LNCAP (cell line): ENCODE measurements around the gene DNAJC10.

ENCODE experiments used
- CTCF ChIP-seq: fragments of 450-650 bp; IDR thresholded peaks from 2 replicates; pipeline ENCODE4 v1.5.1; 2017; ENCODE audit warnings: mild to moderate bottlenecking

Gene DNAJC10

GRCh38 chr2:182826064-182826463 is 110.0 kb downstream of the DNAJC10 start:
- TF ChIP-seq CTCF, result no peak

DNA sequence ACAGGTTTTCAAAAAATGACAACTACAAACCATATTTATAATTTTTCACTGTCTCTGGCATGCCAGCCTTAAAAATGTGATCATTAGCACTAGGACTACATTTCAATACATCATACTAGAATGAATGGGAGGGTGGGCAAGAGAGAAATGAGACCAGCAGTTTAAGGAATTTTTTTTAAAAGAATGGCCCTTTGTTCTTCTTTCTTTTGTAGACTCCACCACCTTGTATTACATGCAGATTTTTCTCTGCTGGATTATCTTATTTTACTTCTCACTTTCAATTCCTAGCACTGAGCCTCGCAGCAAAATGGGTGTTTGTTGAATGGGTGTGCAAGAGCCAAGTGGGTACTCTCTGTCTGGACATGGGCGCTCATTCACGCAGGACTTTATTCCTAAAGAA is 110.4 kb downstream of the DNAJC10 start:
- no peak for TF ChIP-seq CTCF

DNA sequence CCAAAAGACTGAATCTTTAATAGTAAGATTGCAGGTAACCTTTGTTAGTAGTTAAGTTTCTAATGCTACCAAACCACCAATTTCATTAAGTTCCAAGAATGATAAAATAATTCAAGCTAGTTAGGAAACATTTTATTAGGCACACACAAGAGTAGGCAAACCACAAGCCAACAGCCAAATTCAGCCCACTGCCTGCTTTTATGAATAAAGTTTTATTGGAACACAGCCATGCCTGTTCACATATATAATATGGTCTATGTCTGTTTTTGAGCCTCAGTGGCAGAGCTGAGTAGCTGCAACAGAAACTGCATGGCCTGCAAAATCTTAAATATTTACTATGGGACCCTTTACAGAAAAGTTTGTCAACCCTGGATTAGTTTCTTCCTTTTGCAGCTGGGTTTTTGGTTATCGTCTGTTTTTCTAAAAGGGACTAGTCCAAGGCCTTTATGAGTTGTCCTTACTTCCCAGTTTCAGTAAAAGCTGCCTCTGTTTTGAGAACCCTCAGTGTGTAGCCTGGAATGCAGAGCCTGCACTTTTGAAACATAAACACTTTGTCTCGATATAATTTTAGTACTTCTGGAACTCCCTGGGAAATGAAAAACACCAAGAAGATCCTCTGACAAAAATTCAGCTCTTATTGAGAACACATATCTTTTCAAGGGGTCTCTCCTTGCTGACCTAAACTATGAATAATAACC is 111.3 kb downstream of the DNAJC10 start:
- TF ChIP-seq CTCF, result no peak

GRCh38 chr2:182831101-182831500 is 115.0 kb downstream of the DNAJC10 start:
- TF ChIP-seq CTCF, result no peak

- no peak for TF ChIP-seq CTCF
Measured at GRCh38 chr2:182831921-182832320, 115.9 kb downstream of the DNAJC10 start.

DNA sequence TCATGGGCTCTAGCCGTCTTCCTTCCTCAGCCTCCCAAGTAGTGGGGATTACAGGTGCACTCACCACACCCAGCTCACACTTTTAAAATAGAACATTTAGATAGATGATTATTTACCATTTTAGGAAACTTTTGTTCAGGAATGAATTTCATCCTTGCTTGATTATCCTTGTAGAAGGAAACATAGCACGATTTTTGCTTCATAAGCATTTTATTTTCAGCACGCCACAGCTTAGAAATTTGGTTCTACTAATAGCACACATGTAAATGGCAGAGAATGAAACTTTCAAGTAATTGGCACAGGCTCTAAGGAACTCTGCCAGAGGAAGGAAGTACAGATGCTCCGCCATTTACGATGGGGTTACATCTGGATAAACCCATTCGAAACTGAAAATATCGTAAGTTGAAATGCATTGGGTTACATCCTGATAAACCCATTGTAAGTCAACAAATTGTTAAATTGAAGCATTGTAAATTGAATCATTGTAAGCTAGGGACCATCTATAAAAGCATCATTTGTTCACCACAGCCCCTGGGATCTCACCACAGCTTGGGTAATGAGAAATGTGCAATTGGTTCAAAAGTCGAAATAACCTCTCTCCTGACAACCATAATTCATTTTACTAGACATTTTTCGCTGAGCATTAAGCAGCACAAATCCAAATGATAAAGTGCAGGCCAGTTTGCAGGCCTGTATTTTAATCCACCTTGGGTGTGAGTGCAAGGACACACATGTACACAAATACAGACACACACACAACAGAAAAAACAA is 117.2 kb downstream of the DNAJC10 start:
- TF ChIP-seq CTCF, result no peak

DNA sequence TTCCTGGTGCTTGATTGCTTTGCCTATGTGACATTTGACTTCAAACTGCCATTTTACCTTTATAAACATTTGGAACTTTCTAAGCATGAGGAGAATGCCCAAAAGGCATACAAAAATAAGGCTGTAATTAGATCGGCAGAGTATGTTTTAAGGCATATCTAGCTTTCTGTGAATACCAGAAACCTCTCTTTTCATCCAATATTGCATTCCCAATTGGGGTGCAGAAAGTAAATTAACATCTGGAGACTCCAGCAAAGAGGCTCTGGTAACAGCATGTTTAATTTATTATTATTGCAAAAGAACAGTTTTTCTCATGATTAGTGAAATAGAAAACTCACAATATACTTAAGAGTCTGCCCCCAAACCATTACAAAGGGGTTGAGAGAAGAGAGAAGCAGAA is 118.2 kb downstream of the DNAJC10 start:
- no peak for TF ChIP-seq CTCF
